Measurements from ENCODE around the gene MEST.

- TF ChIP-seq TAF1 (IDR thresholded peaks at IDR 0.05; ENCODE audit: borderline replicate concordance, low read depth, low read length) = no peak
- TF ChIP-seq, protein P1, sequence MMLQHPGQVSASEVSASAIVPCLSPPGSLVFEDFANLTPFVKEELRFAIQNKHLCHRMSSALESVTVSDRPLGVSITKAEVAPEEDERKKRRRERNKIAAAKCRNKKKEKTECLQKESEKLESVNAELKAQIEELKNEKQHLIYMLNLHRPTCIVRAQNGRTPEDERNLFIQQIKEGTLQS (IDR thresholded peaks at IDR 0.05; ENCODE audit: borderline replicate concordance, extremely low read depth, low read depth, low read length) = no peak
- TF ChIP-seq, protein P2, sequence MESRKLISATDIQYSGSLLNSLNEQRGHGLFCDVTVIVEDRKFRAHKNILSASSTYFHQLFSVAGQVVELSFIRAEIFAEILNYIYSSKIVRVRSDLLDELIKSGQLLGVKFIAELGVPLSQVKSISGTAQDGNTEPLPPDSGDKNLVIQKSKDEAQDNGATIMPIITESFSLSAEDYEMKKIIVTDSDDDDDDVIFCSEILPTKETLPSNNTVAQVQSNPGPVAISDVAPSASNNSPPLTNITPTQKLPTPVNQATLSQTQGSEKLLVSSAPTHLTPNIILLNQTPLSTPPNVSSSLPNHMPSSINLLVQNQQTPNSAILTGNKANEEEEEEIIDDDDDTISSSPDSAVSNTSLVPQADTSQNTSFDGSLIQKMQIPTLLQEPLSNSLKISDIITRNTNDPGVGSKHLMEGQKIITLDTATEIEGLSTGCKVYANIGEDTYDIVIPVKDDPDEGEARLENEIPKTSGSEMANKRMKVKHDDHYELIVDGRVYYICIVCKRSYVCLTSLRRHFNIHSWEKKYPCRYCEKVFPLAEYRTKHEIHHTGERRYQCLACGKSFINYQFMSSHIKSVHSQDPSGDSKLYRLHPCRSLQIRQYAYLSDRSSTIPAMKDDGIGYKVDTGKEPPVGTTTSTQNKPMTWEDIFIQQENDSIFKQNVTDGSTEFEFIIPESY (IDR thresholded peaks at IDR 0.05) = no peak
- no peak for TF ChIP-seq BCL11A (IDR thresholded peaks at IDR 0.05; ENCODE audit: low read depth, low read length)
- TF ChIP-seq, protein P3, sequence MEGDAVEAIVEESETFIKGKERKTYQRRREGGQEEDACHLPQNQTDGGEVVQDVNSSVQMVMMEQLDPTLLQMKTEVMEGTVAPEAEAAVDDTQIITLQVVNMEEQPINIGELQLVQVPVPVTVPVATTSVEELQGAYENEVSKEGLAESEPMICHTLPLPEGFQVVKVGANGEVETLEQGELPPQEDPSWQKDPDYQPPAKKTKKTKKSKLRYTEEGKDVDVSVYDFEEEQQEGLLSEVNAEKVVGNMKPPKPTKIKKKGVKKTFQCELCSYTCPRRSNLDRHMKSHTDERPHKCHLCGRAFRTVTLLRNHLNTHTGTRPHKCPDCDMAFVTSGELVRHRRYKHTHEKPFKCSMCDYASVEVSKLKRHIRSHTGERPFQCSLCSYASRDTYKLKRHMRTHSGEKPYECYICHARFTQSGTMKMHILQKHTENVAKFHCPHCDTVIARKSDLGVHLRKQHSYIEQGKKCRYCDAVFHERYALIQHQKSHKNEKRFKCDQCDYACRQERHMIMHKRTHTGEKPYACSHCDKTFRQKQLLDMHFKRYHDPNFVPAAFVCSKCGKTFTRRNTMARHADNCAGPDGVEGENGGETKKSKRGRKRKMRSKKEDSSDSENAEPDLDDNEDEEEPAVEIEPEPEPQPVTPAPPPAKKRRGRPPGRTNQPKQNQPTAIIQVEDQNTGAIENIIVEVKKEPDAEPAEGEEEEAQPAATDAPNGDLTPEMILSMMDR (IDR thresholded peaks at IDR 0.05 in 2 of 3, conservative IDR thresholded peaks at IDR 0.05 in 1 of 3; ENCODE audit: control insufficient read depth in 2 of 3, extremely low read depth in 1 of 3, insufficient read depth in 1 of 3, low read depth in 3 of 3, low read length in 3 of 3) = no peak
- no peak for TF ChIP-seq MAX (IDR thresholded peaks at IDR 0.05; ENCODE audit: low read depth, low read length)
- TF ChIP-seq MXI1 (IDR thresholded peaks at IDR 0.05; ENCODE audit: low read depth, low read length) = no peak
- TF ChIP-seq RBBP5 (conservative IDR thresholded peaks at IDR 0.05) = no peak
- TF ChIP-seq POLR2A (IDR thresholded peaks at IDR 0.05; ENCODE audit: low read depth, low read length) = no peak
- no peak for TF ChIP-seq JUND (IDR thresholded peaks at IDR 0.05; ENCODE audit: low read depth, low read length)
- no peak for TF ChIP-seq POLR2AphosphoS5 (IDR thresholded peaks at IDR 0.05; ENCODE audit: low read length)
- no peak for TF ChIP-seq HDGF (IDR thresholded peaks at IDR 0.05)
Measured at GRCh38 chr7:130524628-130525027, 32.7 kb downstream of the MEST start.

All from GM12878 (cell line).